ENCODE measurements around the gene MACROD1.

Gene MACROD1

DNA sequence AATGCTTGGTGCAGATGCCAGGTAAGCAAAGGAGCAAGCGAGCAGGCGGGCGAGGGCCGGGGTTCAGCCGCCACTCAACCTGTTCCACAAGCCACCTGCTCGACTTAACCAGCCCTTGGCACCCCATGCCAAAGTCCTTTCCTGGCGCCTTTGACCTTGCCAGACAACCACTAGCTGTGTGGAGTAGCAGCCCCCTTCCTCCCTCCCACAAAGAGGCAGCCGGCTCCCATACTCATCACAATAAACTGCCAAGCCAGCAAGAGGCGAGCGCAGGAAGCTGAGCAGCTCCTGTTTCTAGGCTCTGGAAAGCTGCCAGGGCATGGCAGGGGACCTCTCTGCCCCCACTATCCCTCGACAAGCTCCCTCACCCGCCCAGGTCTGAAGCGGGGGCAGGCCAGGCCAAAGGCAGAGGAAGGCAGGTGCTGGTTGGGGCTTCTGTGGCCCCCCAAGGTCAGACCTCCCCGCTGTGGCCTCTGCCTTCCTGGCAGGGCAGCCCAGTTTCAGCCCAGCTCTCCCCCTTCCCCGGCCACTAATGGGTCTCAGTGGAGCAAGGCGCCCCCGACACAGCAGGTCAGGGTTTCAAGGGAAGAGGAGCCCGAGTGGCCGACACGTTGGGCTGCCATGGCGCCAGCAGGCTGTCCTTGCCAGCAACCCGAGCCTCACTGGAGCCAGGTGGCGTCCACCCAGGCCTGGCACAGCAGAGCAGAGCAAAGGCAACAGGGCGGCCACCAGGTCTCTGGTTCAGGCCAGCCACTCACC, 15.3 kb downstream of the MACROD1 start:
- peak; percentile 95 for DNase-seq

DNA sequence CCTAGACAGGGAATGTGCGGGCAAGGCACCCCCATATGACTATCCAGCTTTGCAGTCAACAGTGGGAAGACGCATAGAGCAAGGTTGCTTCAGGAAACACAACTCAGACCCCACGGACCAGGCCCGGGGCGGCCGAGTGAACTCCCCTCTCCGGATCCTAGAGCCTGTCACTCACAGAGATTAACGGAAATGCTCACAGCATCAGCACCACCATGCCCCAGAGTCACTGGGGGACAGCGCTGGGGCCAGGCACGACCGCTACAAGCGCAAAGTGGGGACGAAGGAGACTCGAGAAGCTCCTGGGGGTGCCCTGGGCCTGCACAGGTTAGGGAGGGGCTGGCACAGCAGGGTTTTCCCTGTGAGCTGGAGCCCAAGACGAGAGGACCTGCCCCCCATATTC, 15.9 kb downstream of the MACROD1 start:
- no peak for DNase-seq

DNA sequence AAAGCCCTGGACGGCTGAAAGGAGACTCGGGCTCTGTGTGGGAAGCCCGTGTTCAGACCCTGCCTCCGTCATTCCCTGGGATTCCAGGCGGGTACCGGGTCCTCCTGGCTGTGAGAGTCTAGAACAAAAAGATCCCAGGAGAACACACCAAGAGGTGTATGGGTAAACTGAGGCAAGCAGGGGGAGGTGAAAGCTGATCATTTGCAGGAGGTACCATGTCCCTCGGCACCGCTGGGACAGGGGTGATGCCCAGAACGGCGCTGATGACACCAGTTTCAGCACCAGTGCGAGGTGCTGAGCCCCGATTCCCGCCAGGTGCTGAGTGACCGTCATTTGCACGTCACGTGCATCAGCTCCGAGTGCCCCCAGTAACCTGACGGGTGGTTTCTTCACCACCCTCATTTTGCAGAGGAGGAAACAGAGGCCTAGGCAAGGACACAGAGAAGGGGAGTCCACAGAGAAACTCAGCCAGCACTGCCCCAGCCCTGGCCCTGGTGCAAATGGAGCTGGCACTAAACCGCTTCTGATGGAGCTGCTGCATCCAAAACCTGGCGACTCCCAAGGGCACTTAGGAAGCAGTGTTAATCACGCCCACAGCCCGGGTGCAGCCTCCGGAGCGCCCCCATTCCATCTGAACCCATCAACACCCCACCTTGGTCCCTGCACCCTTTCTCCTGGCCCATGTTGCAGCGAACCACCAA, 16.8 kb downstream of the MACROD1 start:
- no peak for DNase-seq

DNA sequence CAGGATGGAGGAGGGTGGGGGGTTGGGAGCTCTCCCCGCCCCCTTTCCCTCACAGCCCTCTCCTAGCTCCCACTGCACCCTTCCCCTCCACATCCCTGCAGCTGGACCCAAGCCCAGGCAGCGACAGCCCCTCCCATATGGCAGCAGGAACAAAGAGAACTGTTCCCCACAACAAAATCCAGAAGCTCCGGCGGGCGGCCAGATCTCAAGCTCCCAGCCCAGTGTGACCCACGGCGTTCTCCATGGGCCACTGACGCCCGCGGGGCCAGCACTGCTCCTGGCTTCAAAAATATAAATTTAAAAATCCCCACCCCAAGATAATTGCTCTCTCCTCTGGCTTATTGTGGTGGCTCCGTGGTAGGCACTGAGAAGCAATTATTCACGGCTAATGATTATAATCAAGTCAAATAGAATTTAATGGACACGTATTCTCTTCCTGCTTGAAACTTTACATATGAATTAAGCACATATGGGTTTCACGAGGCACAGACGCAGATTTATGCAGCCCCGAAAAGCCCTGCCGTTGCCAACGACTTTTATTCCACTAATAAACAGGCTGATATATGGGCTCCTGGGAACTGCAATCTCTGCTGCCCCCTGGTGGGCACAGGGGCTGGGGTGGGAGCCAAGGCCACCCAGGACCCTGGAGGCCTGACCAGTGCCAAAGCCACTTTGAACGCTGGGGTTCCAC, 17.5 kb downstream of the MACROD1 start:
- DNase-seq: peak; percentile 80

DNA sequence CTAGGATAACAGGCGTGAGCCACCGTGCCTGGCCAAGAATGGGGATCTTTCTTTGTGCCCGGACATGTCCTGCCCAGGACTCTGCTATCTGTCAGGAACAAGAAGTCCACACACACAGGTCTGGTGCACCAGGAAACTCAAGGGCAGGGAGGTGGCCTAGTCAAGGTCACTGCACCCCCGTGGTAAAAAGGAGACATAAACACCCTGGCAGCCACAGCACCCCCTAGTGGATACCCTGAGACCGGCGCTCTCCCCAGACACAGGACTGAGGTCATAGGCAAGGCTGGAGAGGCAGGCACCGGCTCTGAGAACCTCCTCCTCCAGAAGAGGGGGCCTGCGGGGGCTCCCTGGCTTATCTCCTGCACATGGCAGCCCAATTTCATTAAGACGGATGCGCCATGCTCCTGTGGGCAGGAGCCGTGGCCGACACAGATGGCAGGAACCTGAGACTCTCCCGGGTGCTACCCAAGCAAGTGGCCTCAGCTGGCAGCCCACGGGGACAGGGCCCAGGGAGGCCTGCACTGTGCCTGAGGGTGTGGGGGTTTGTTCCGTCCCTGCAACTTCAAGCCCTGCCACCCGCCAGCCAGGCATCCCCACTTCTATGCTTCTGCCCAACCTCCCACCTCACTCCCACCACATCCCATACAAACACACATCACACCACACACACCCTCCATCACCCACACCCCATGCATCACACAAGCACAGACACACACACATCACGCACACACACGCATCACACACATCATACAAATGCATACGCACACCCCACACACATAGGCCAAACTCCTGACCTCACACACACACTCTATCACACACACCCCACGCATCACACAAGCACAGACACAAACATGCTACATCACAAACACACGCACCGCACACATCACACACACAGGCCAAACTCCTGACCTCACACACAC, 19.6 kb downstream of the MACROD1 start:
- DNase-seq: no peak

DNA sequence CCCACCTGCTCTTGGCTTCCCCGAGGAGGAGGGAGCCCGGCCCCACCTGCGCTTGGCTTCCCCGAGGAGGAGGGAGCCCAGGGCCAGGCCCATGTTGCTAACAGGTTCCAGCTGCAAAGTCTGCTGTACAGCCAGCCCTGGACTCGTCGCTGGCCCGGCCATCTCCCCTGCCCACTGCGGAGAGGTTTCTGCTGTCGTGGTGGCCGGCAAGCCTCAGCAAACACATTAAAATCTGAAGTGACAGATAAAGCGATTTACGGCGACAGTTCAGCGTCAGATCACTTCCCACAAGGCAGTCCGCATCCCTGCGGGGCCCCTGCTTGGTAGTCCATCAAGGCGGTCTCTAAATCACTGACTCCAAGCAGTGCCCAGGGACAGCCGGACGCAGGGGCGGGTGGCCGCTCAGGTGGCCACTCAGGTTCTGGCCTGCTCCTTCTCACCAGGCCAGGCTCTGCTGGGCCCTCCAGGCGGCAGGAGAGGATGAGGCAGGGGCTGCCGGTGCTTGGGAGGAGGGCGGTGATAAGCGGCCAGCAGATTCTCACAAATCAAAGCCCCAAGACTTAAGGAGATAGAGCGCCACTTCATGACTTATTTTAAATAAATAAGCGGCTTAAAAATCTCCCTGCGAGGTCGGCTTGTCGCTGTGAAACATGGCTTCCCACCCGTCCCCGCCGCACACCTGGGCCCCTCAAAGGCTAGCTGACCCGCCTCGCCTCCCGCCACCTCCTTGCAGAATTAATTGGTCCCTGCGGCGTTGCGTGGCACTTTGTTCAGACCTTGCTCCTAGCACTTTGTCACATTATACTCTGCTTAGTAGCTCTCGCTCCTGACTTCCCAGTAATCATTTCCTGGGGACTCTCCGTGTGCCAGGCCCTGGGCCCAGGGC, 21.1 kb downstream of the MACROD1 start:
- no peak for DNase-seq

DNA sequence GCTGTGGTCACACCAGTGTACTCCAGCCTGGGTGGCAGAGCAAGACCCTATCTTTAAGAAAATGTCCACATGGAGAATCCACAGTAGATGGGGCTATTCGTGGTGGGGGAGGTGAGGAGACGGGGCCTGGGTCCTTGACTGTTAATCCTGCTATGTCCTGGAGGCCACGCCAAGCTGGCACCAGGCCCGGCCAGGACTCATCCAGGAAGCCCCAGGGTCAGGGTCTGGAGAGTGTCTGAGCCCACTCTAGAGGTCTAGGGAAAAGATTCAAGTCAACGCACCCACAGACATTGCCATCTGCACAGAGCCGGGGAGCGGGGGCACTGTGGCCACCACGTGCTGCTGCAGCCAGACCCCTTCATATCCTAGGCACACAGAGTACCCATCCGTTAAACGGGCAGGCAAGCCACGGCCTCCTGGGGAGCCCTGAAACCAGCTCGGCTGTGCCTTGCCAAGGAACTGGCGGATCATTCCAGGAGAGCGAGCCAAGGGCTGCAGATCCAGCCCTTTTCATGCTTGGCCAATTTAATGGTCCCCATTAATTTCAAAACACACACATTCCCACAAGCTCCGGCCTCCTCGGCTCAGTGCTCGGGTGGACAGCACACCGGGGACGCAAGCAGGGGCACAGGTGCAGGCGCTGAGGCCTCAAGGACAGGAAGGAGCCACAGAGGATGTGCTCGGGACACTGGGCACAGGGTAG, 24.7 kb downstream of the MACROD1 start:
- DNase-seq: no peak

DNA sequence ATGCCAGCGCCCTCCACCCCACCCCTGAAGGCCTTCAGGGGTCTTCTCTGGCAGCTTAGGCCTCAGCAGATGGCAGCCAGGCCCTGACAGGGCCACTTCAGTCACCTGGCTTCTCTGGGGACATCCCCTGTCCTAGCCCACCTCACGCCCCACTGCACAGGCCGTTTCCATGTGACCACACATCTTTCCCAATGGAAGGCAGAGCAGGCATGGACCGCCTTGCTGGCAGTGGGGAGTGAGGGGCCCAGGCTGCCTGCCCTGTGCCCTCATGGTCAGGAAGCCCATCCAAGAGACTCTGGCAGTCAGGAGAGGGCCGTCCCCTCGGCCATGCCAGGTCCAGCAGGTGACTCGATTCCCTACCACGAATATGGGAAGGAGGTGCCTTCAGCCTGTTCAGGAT, 25.8 kb downstream of the MACROD1 start:
- DNase-seq: no peak

DNA sequence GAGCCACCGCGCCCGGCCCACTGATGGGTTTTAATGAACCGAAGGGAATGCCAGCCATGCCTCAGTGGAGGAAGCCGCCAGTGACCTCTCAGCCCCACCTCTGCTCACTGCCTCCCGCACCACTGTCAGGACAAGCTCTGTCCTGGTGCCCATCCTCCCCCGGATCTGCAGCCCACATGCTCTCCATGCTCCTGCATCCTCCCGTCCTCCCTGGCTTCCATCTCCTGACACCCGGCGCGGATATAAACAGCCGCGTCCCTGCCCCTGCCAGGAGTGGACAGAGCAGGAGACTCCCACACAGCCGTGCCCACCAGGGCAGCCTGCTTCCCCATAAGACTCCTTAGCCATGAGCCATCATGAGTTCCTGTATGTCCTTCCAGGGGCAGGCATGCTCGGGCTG, 26.9 kb downstream of the MACROD1 start:
- DNase-seq: no peak

DNA sequence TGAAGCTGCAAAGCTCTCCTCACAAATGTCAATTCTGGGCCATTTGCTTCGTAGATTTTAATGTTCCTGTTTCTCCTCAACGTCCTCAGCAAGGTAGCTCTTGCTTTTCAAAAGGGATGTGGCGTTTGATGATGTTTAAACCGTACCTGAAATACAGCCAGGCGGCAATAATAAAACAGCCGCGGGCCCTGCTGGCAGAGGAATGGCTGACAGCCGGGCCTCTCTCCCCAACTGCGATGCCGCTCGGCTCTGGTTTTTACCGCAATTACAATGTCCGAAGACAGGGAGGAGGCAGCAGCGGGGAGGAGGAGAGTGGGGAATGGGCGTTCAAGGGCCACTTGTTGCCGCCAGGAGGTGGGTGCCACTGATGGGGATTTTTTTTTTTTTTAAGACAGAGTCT, 27.5 kb downstream of the MACROD1 start:
- DNase-seq: no peak

DNA sequence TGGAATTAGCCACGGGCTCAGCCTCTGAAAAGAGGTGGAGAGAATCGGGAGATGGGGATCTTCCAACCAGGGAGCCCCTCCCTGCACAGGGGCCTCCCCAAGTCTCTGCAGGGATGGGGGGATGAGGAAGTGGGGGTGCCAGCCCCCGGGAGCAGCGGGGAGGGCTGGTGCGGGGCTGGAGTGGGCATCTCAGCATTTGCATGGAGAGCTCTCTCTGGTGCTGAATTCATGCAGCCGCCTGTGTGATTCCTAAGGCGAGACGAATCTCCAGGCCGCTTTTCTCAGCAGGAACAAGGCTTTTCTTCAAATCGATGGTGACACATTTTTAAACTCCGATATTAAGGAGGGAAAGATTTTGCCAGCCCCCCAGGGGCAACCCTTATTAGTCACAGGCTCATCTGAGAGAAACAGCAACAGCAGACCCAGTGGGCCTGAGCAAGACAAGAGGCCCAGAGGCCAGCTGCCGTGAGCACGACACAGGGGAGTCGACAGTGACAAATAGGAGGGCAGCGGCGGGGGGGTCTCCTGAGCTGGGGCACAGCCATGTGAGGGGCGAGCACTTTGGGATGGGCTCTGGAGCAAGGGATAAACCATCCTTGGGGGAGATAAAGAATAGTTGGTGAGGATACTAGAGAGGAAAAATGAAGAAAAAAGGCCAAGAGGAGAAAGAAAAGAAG, 29.0 kb downstream of the MACROD1 start:
- DNase-seq: no peak

DNA sequence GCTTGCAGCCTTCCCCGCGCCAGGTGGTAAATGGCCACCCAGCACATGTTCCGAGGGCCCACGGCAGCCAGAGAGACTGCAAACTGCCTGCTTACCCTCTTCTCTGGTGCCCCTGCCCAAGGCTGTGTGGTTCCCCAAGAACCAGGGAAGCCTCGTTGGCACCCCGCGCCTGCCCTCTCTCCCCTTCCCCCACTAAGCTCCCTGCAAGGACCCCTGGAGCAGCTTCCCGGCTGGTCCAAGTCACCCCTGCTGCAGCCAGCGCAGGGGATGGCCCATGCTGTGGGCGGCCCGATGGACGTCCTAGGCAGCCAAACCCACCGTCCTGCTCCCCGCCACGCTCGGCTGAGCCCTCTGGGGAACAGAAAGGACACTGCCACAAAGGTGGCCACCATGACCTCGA, 30.2 kb downstream of the MACROD1 start:
- no peak for DNase-seq

DNA sequence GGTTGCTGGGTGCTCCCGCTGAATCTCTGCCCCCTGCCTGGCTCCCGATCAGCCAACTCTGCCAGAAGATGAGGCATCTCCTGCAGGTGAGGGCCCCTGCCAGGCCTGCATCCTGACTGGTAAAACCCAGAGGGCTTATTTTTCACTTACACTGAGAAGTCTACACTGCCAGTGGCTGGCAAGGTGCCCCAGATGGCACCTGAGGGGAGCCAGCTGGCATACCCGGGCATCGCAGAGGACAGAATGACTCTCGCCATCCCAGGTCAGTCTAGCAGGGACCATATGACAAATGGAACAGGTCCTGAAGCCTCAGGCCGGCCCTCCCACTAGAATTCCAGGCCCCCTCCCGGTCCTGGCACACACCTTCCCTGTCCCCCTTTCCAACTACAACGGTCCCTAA, 30.9 kb downstream of the MACROD1 start:
- DNase-seq: no peak

DNA sequence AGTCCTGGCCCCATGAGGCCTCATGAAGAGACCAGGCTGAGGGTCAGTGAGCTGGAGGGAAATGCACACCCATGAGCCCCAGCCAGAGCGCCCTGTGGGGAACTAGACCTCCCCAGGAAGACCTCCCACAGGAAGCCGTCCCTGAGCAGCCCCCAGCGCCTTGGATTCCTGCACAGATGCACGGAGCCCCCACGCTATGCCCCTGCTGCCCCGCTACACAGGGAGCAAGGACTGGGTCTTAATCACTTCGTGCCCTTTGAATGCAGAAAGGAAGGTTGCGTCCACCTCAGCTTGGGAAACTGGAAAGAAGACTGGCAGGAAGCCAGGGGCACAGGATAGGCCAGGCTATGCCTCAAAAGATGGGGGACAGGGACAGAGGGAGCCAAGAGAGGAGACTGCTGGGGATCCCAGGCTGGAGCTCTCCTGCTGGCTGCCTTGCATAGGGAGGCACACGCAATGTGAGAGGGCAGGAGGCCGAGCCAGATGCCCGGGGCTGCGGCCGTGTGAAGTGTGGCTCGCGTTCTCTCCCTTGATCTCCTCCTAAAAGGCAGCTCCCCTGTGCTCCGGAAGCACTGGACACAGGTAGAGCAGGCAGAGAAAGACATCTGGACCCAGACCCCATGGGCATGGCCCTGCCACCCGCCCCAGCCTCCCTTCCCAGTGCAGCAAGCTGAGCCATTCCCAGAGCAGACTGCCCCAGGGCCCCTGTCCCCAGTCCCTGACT, 32.8 kb downstream of the MACROD1 start:
- no peak for DNase-seq

DNA sequence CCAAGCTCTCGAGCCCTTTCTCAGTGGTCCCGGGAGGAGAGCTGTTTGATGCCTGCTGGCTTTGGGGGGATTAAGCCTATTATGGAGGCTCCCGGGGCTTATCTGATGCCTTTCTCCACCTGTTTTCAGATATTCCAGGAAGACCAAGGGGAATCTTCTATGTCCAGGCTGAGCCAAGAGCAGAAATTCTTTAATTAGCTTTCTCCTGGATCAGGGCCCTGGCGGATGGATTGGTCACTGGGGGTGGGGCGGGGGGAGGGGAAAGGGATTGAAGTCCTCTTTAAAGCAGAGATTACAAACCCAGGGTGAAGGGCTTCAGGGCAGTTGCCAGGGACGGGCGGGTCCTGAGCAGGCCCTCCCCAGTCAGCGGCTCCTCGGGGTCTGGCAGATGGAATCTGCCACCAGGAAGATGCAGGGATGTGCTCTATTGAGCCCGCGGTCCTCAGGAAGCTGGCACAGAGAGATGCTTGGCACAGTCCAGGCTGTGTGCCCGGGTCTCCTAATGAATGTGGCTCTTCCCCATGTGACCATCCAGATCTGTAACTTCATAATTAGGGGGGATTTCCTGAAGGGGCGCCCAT, 33.6 kb downstream of the MACROD1 start:
- peak; percentile 65 for DNase-seq

DNA sequence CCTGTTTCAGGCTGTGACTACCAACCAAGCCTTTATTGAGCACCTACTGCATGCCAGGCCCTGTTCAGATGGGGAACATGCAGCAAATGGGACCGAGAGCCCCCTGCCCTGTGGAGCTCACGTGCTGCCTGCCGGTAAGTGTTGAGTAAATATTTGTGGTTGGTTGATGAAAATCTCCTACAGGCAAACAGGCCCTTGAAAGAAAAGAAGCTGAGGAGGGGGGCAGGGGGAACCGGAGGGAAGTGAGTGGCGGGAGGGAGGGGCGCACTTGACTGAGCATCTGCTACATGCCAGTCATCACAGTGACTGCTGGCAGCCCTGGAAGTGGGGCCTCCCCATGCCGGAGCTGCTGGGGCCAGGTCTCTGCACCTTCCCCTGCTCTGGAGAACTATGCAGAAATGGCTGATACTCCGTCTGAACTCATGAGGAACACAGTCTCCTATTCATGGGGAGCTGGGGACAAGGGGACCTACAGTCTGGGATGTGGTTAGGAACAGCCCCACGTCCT, 34.2 kb downstream of the MACROD1 start:
- DNase-seq: peak; percentile 87

DNA sequence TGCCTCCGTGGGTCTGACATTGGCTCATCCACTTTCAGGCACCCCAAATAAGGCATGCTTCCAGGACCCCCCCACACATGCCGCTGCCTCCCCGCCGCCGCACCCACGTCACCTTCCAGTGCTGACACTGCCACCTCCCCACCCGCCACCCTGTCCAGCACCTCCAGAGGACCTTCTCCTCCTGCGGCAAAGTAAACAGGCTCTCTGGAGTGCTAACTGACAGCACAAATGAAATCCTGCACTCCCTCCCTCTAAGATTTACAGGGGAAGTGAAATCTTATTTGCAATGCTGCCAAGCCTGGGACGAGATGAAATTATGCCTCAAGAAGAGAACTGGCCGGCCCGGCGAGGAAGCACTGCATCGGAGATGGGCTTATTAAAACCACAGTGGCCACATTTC, 35.3 kb downstream of the MACROD1 start:
- no peak for DNase-seq

DNA sequence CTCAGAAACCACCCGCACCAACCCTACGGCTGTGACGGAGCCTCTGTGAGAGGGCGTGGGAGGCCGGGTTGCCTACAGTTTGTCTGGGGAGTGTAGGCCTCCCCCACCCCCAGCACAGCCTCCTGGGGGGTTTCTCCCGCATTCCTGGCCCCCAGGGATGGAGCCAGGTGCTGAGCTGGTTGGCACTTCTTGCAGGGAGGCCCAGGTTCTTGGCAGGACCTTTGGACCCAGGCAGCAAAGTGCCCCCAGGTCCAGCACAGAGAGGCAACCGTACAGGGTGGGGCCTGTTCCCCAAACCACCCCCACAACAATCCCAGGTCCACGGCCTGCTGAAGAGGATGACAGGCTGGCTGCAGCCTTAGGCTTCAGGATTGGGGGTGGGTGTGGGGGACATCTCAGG, 36.5 kb downstream of the MACROD1 start:
- no peak for DNase-seq

DNA sequence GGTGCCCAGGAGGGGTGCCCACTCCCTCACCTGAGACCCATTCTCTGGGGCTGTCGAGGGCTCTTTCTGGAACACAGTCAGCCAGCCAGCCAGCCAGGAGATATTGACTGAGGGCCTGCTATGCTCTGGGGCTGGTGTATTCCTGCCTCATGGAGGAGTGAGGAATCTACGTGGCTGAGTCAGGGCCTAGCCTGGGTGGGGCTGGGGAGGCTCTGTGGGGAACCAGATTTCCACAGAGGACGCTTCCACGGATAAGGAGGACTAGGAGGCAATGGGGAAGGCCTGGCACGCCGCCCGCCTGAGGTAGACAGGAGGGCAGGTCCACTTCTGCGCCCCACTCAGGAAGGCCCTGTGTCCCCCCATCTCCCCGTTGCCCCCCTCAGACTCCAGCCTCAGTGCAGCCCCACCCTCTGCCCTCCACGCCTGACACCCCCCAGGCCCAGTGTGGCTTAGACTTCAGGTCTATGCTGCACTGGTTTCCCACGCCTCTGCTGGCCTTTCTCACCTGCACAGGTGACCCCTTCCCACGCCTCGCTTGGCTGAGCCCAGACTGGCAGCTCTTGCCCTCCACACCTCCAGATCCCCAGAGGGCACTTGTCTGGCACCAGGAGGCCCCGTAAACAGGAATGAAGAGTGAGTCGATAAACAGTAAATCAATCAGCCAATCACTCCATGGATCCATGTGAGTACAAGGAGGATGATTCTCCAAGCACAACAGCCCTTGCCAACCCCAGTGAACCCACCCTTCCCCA, 37.5 kb downstream of the MACROD1 start:
- DNase-seq: no peak

Measured in DMS79 (cell line).